Astrocyte (in vitro differentiated cells and primary cell): ENCODE results near the gene ELOVL7.

ENCODE experiments used
- CTCF ChIP-seq: IDR thresholded peaks from 2 replicates; pipeline ENCODE4 v1.5.1; 2011; ENCODE audit warnings: low read depth, mild to moderate bottlenecking, inconsistent platforms, low read length, moderate library complexity; ENCODE audit not compliant: insufficient read depth
- EZH2 ChIP-seq: IDR thresholded peaks from 2 replicates; pipeline ENCODE4 v1.6.1; 2012; ENCODE audit warnings: mild to moderate bottlenecking, low read length, inconsistent platforms; ENCODE audit not compliant: insufficient read depth

GRCh38 chr5:60803712-60804111 is 40.4 kb downstream of the ELOVL7 start:
- TF ChIP-seq CTCF (no peak), EZH2 (no peak)
